Type B pancreatic cell (in vitro differentiated cells): ENCODE results near the gene GDPGP1. TPM values are rescaled to one million over a fixed set of nuclear protein-coding genes. Genes with fewer than 3 reads are reported as not detected.

Experiments
- DNase-seq: peaks from one replicate; pipeline ENCODE4 v3.0.0; 2021; ENCODE audit warnings: mixed read lengths; ENCODE audit not compliant: unreplicated experiment; ENCODE audit errors: extremely low spot score
- H3K27ac Mint-ChIP-seq: 2 replicates; pipeline ENCODE4 v1.8.0; 2021; ENCODE audit warnings: mild to moderate bottlenecking, mixed read lengths
- H3K27me3 Mint-ChIP-seq: 2 replicates; pipeline ENCODE4 v1.8.0; 2021; ENCODE audit warnings: mixed read lengths
- H3K36me3 Mint-ChIP-seq: 2 replicates; pipeline ENCODE4 v1.8.0; 2021; ENCODE audit warnings: mixed read lengths
- H3K4me1 Mint-ChIP-seq: one replicate; pipeline ENCODE4 v1.8.0; 2021; ENCODE audit warnings: mixed read lengths; ENCODE audit not compliant: unreplicated experiment
- H3K4me3 Mint-ChIP-seq: 2 replicates; pipeline ENCODE4 v1.8.0; 2021; ENCODE audit warnings: mild to moderate bottlenecking, mixed read lengths
- H3K9me3 Mint-ChIP-seq: 2 replicates; pipeline ENCODE4 v1.8.0; 2021; ENCODE audit warnings: mixed read lengths
- total RNA-seq: library from RNA; stranded (reverse); gene quantifications from 2 replicates; pipeline ENCODE4 v1.2.1, GENCODE V29; 2021; ENCODE audit warnings: low replicate concordance
- TF ChIP-seq, protein P1 (sequence below): fragments of 200-600 bp; sonication (generic); conservative IDR thresholded peaks from 2 replicates; pipeline ENCODE4 v1.5.0; 2021; ENCODE audit warnings: antibody characterized with exemption, mild to moderate bottlenecking

Gene GDPGP1
- total RNA-seq, 1 donor from 2014 or later, result 6.1 TPM

DNA sequence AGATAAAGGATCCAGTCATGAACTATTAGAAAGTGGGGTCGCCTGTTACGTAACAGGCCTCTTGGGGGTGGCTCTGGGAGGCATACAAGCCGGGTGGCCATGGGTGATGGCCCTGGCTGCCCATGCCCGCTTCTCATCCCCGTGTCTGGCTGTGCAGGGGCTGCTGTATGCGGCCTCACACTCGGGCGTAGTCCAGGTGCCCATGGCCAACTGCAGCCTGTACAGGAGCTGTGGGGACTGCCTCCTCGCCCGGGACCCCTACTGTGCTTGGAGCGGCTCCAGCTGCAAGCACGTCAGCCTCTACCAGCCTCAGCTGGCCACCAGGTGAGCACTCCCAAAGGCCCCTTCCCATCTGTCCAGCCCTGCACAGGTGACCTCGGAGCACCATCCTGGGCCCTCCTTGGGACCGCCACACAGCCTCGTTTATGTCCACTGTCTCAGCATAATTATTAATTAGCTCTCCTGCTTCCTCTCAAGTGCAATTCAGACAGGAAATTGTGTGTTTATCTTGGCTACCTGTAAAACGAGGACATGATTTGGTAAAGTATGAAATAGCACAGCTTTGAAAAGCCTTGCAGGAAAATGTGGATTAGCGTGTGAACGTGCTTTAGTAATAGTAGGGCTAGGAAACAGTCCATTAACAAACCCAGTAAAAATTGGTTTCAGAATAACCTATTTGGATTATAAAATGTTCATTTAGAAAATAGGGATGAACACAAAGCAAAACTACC is 8.3 kb upstream of the GDPGP1 start:
- Mint-ChIP-seq H3K27ac (no peak overlapping the region), H3K36me3 (peaks cover 11% of the 10 kb centered on the region), H3K4me1 (no peaks in the 10 kb centered on the region), H3K4me3 (no peak overlapping the region), H3K9me3 (no peaks in the 10 kb centered on the region), H3K27me3 (no peaks in the 10 kb centered on the region)
- TF ChIP-seq, protein P1, sequence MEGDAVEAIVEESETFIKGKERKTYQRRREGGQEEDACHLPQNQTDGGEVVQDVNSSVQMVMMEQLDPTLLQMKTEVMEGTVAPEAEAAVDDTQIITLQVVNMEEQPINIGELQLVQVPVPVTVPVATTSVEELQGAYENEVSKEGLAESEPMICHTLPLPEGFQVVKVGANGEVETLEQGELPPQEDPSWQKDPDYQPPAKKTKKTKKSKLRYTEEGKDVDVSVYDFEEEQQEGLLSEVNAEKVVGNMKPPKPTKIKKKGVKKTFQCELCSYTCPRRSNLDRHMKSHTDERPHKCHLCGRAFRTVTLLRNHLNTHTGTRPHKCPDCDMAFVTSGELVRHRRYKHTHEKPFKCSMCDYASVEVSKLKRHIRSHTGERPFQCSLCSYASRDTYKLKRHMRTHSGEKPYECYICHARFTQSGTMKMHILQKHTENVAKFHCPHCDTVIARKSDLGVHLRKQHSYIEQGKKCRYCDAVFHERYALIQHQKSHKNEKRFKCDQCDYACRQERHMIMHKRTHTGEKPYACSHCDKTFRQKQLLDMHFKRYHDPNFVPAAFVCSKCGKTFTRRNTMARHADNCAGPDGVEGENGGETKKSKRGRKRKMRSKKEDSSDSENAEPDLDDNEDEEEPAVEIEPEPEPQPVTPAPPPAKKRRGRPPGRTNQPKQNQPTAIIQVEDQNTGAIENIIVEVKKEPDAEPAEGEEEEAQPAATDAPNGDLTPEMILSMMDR, result no peak
- DNase-seq, result no peak

DNA sequence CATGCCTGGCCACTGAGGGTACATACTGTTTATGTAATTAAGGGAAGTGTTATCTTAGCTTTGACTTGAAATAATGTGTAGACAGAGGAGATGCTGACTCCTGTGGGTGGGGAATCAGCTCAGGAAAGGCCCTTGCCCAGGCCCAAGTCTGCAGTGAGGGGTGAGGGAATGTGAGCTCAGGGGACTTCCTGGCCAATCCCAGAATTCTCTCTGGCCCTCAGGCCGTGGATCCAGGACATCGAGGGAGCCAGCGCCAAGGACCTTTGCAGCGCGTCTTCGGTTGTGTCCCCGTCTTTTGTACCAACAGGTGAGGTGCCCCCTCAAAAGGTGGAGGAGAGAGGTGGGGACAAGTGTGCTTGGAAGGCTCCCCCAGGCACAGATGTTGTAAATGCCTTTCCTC is 6.7 kb upstream of the GDPGP1 start:
- Mint-ChIP-seq H3K36me3 (peaks cover 11% of the 10 kb centered on the region), H3K27me3 (no peaks in the 10 kb centered on the region), H3K27ac (no peak overlapping the region), H3K4me1 (no peaks in the 10 kb centered on the region), H3K4me3 (no peak overlapping the region), H3K9me3 (no peaks in the 10 kb centered on the region)
- no peak for DNase-seq
- TF ChIP-seq, protein P1, result no peak

DNA sequence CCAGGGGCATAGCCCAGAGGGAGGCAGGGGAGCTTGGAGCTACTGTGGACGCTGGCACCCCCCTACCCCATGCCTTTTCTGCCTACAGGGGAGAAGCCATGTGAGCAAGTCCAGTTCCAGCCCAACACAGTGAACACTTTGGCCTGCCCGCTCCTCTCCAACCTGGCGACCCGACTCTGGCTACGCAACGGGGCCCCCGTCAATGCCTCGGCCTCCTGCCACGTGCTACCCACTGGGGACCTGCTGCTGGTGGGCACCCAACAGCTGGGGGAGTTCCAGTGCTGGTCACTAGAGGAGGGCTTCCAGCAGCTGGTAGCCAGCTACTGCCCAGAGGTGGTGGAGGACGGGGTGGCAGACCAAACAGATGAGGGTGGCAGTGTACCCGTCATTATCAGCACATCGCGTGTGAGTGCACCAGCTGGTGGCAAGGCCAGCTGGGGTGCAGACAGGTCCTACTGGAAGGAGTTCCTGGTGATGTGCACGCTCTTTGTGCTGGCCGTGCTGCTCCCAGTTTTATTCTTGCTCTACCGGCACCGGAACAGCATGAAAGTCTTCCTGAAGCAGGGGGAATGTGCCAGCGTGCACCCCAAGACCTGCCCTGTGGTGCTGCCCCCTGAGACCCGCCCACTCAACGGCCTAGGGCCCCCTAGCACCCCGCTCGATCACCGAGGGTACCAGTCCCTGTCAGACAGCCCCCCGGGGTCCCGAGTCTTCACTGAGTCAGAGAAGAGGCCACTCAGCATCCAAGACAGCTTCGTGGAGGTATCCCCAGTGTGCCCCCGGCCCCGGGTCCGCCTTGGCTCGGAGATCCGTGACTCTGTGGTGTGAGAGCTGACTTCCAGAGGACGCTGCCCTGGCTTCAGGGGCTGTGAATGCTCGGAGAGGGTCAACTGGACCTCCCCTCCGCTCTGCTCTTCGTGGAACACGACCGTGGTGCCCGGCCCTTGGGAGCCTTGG is 5.9 kb upstream of the GDPGP1 start:
- H3K9me3 Mint-ChIP-seq, result no peaks in the 10 kb centered on the region
- no peaks in the 10 kb centered on the region for H3K27me3 Mint-ChIP-seq
- H3K4me1 Mint-ChIP-seq, result peaks cover 4% of the 10 kb centered on the region
- H3K36me3 Mint-ChIP-seq, result peaks cover 11% of the 10 kb centered on the region
- DNase-seq, result no peak
- no peak overlapping the region for H3K27ac Mint-ChIP-seq
- H3K4me3 Mint-ChIP-seq, result no peak overlapping the region
- TF ChIP-seq, protein P1, result no peak

DNA sequence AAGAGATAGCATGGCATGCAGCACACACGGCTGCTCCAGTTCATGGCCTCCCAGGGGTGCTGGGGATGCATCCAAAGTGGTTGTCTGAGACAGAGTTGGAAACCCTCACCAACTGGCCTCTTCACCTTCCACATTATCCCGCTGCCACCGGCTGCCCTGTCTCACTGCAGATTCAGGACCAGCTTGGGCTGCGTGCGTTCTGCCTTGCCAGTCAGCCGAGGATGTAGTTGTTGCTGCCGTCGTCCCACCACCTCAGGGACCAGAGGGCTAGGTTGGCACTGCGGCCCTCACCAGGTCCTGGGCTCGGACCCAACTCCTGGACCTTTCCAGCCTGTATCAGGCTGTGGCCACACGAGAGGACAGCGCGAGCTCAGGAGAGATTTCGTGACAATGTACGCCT is 5.0 kb upstream of the GDPGP1 start:
- H3K9me3 Mint-ChIP-seq, result no peaks in the 10 kb centered on the region

DNA sequence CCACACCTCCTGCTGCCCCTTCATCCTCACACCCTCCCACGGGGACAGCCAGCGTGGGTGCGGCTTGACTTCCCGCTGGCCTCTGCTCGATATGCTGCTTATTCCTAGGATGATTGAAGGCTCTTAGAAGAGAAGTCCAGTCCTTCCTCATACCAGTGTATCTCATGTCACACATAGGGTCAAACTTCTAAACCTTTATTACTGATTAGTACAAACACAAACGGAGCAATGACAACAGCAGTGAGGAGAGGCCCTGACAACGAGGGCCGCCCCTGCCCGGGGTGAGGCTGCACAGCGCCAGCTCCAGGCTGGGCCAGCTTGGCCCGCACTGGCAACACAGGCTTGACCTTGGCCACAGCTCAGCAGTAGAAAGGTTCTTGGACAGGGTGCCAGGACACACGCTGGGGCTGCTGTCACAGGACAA is 3.9 kb upstream of the GDPGP1 start:
- peaks cover 12% of the 10 kb centered on the region for H3K4me1 Mint-ChIP-seq
- peak overlapping the region; percentile 48 for H3K27ac Mint-ChIP-seq
- DNase-seq, result no peak
- H3K9me3 Mint-ChIP-seq, result no peaks in the 10 kb centered on the region
- peak overlapping the region; percentile 15 for H3K4me3 Mint-ChIP-seq
- peaks cover 11% of the 10 kb centered on the region for H3K36me3 Mint-ChIP-seq
- no peaks in the 10 kb centered on the region for H3K27me3 Mint-ChIP-seq
- TF ChIP-seq, protein P1, result no peak

More for the DNA sequence above, 5.0 kb upstream of the GDPGP1 start:
- no peak for DNase-seq
- Mint-ChIP-seq H3K36me3 (peaks cover 11% of the 10 kb centered on the region), H3K27me3 (no peaks in the 10 kb centered on the region), H3K4me3 (no peak overlapping the region), H3K27ac (no peak overlapping the region), H3K4me1 (peaks cover 5% of the 10 kb centered on the region)
- TF ChIP-seq, protein P1, result no peak
